ENCODE data around the gene RNF151. TPM values are rescaled to one million over a fixed set of nuclear protein-coding genes. Genes with fewer than 3 reads are reported as not detected.

RNF151 gene
- total RNA-seq, 6 experiments from 2014 or later: not detected

GRCh38 chr16:1978476-1979120, 11.9 kb downstream of the RNF151 start:
- TF ChIP-seq CTCF (IDR thresholded peaks at IDR 0.05): no peak
- no peak overlapping the region for H3K27ac Mint-ChIP-seq
- H3K36me3 Mint-ChIP-seq (ENCODE audit: low read depth): no peaks in the 10 kb centered on the region
- no peak for DNase-seq
- peaks cover 8% of the 10 kb centered on the region for H3K27me3 Mint-ChIP-seq (ENCODE audit: insufficient read depth)
- no peaks in the 10 kb centered on the region for H3K9me3 Mint-ChIP-seq
- H3K4me3 Mint-ChIP-seq: no peak overlapping the region
- H3K4me1 Mint-ChIP-seq (ENCODE audit: low read depth): peaks cover 6% of the 10 kb centered on the region; the same call in 1 of the 2 replicates

DNA sequence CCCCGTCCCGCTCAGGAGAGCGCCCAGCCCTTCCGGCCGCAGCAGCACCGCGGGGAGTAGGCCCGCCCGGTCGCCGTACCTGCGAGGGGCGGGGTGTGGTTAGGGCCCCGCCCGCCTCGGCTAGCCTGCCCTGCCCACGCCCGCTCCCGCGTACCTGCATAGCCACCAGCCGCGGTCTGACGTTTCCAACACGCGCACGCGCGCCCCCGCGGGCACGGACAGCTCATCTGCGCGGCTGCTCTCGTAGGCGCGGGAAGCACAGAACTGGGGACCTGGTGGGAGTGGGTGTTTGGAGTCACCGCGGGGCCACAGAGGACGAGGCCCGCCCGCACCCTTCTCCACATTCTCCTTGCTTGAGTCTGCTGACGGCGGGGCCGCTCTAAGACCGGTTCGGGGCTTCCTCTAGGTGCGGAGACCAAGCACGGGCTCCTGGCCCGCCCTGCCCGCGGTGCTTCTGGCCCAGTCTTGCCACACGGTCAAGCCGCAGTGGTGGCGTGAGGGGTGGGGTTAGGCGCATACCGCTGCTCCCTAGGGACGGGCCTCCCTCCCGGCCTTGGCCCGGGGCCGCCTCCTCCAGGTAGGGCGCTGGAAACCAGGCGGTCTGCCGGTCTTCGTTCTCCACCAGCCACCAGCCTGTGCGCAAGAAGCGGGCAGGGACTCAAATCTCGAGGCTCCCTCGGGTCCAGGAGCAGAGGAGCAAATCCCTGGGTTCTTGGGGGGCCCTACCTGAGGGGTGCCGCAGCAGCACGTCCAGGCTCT, 12.8 kb downstream of the RNF151 start:
- TF ChIP-seq CTCF (IDR thresholded peaks at IDR 0.05): no peak
- no peak for DNase-seq
- Mint-ChIP-seq H3K27me3 (ENCODE audit: insufficient read depth) (peaks cover 9% of the 10 kb centered on the region), H3K4me3 (no peak overlapping the region), H3K36me3 (ENCODE audit: low read depth) (no peaks in the 10 kb centered on the region), H3K9me3 (no peaks in the 10 kb centered on the region), H3K27ac (no peak overlapping the region), H3K4me1 (ENCODE audit: low read depth) (peaks cover 6% of the 10 kb centered on the region; the same call in 1 of the 2 replicates)

DNA sequence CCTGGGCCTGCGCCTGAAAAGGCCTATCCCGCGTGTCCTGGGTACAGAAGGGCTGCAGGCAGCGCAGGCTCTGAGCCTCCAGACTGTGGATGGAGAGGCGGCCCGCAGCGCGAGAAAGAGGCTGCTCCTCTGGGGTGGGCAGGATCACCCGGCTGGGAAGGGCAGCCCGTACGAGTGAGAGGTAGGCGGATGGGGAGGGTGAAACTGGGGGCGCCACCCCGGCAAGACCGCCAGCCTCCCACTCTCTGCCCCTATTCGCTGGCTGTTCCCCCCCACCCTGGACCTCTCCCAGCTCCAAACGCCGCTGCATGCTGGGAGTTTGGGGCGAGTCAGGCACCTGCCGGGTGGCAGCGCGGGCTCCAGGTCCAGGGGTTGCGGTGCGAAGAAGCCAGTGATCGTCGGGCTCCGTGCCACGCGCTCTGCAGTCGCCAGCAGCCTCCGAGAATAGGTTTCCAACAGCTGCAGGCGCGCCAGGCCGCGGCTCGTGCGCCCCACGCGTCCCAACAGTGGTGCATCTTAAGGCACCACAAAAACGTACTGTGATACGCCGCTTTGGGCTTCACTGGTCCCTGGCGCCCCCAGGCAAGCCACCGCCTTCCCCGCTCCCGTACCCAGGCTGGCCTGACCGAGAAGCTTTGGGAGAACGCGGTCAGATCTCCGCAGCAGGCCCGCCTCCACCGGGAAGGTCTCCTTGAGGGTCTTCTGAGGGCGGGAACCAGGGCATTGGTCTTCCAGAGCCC, 13.5 kb downstream of the RNF151 start:
- Mint-ChIP-seq H3K36me3 (ENCODE audit: low read depth) (no peaks in the 10 kb centered on the region), H3K4me3 (no peak overlapping the region), H3K27ac (no peak overlapping the region), H3K9me3 (no peaks in the 10 kb centered on the region), H3K4me1 (ENCODE audit: low read depth) (peaks cover 13% of the 10 kb centered on the region), H3K27me3 (ENCODE audit: insufficient read depth) (peaks cover 12% of the 10 kb centered on the region)
- no peak for TF ChIP-seq CTCF (IDR thresholded peaks at IDR 0.05)
- DNase-seq: no peak

DNA sequence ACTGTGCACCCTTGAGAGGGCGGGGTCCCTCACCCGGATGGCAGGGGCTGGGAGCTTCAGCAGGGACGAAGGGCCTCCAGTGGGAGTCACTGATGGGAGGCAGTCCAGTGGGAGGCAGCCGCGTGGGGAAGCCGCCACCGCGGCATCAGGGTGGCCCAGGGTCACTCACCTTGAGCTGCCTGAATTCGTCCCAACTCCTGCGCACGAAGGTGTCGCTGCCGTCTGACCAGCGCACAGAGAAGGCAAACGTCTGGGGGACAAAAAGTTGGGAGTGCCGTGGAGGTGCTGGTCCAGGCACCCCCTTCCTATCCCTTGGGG, 14.1 kb downstream of the RNF151 start:
- H3K36me3 Mint-ChIP-seq (ENCODE audit: low read depth): no peaks in the 10 kb centered on the region
- TF ChIP-seq CTCF (IDR thresholded peaks at IDR 0.05): no peak
- H3K4me3 Mint-ChIP-seq: no peak overlapping the region
- peaks cover 16% of the 10 kb centered on the region for H3K4me1 Mint-ChIP-seq (ENCODE audit: low read depth)
- H3K27me3 Mint-ChIP-seq (ENCODE audit: insufficient read depth): peaks cover 12% of the 10 kb centered on the region
- no peak overlapping the region for H3K27ac Mint-ChIP-seq
- no peaks in the 10 kb centered on the region for H3K9me3 Mint-ChIP-seq
- DNase-seq: no peak

- no peak within 1 kb of the TSS for H3K27ac Mint-ChIP-seq
- H3K36me3 Mint-ChIP-seq (ENCODE audit: low read depth): 0 out of 2 replicates have a peak, but pooled peaks cover 1% of the 10 kb centered on the region
- H3K27me3 Mint-ChIP-seq (ENCODE audit: insufficient read depth): peaks cover 12% of the 10 kb centered on the region
- no peaks in the 10 kb centered on the region for H3K9me3 Mint-ChIP-seq
- TF ChIP-seq CTCF (IDR thresholded peaks at IDR 0.05): no peak
- no peak for DNase-seq
- no peak within 1 kb of the TSS for H3K4me3 Mint-ChIP-seq
- peaks cover 16% of the 10 kb centered on the region for H3K4me1 Mint-ChIP-seq (ENCODE audit: low read depth)
Observed at GRCh38 chr16:1981398-1981836, 14.8 kb downstream of the RNF151 start, which contains the start of gene NOXO1. TSS of gene NOXO1 (minus strand) at chr16:1981469. CDS start at chr16:1981179, 290 bp downstream.

Data from HFFc6 (cell line).